K562 (cell line): ENCODE data around the gene RIPK3. TPM values are rescaled to one million over a fixed set of nuclear protein-coding genes. Genes with fewer than 3 reads are reported as not detected.

Experiments used
- C11orf30 ChIP-seq: fragments of 450-650 bp; IDR thresholded peaks from 2 replicates; pipeline ENCODE4 v1.6.1; 2016; ENCODE audit warnings: low read depth, mild to moderate bottlenecking
- CCAR2 ChIP-seq: fragments of 200-400 bp; formaldehyde crosslinking; IDR thresholded peaks from 2 replicates; pipeline ENCODE4 v1.6.1; 2017; ENCODE audit warnings: mild to moderate bottlenecking, low read depth, low read length
- CTCFL ChIP-seq: IDR thresholded peaks from 2 replicates; pipeline ENCODE4 v1.6.1; 2011; ENCODE audit warnings: borderline replicate concordance, low read depth, mild to moderate bottlenecking, moderate library complexity, low read length; ENCODE audit not compliant: insufficient read depth, poor library complexity, severe bottlenecking
- DIDO1 ChIP-seq: fragments of 450-650 bp; IDR thresholded peaks from 2 replicates; pipeline ENCODE4 v1.6.1; 2016; ENCODE audit warnings: low read depth, missing biosample characterization, missing genetic modification characterization
- DMBX1 ChIP-seq: fragments of 250-450 bp; sonication (Bioruptor Pico); IDR thresholded peaks from 2 replicates; pipeline ENCODE4 v1.8.0; 2022; ENCODE audit warnings: inconsistent platforms, mild to moderate bottlenecking, moderate library complexity, borderline replicate concordance
- FOXA3 ChIP-seq, 2 experiments: fragments of 450-650 bp in 1 of 2; sonication (generic) in 1 of 2; formaldehyde crosslinking; IDR thresholded peaks in 1 of 2; conservative IDR thresholded peaks in 1 of 2; 2 replicates each; pipeline versions ENCODE4 v1.4.0 to v1.8.0; 2020 to 2022; ENCODE audit warnings: mild to moderate bottlenecking in 2 of 2, missing genetic modification reagents in 1 of 2
- HDAC3 ChIP-seq: fragments of 450-650 bp; IDR thresholded peaks from 2 replicates; pipeline ENCODE4 v1.6.1; 2018; ENCODE audit warnings: borderline replicate concordance, mild to moderate bottlenecking, moderate library complexity; ENCODE audit not compliant: partially characterized antibody
- KDM2B ChIP-seq: fragments of 250-450 bp; sonication (Bioruptor Pico); IDR thresholded peaks from 2 replicates; pipeline ENCODE4 v1.8.0; 2021; ENCODE audit warnings: mild to moderate bottlenecking, moderate library complexity
- MXD1 ChIP-seq: fragments of 250-450 bp; sonication (Bioruptor Pico); IDR thresholded peaks from 2 replicates; pipeline ENCODE4 v1.8.0; 2021; ENCODE audit warnings: borderline replicate concordance, mild to moderate bottlenecking, moderate library complexity; ENCODE audit not compliant: poor library complexity, severe bottlenecking
- PHF21A ChIP-seq: fragments of 450-650 bp; IDR thresholded peaks from 2 replicates; pipeline ENCODE4 v1.6.1; 2017; ENCODE audit warnings: low read depth, borderline replicate concordance
- POLR2H ChIP-seq: IDR thresholded peaks from 2 replicates; pipeline ENCODE4 v1.6.1; 2016; ENCODE audit warnings: missing genetic modification characterization, low read depth, mild to moderate bottlenecking, control low read depth, missing compliant biosample characterization, moderate library complexity
- PRPF4 ChIP-seq: fragments of 200-400 bp; formaldehyde crosslinking; IDR thresholded peaks from one replicate; pipeline ENCODE4 v1.6.1; 2017; ENCODE audit warnings: low read length, low read depth, mild to moderate bottlenecking; ENCODE audit not compliant: insufficient read depth, poor library complexity, severe bottlenecking
- RHOXF2B ChIP-seq: fragments of 250-450 bp; sonication (Bioruptor Pico); conservative IDR thresholded peaks from 2 replicates; pipeline ENCODE4 v1.5.1; 2021
- SMAD4 ChIP-seq: fragments of 250-450 bp; sonication (Bioruptor Pico); conservative IDR thresholded peaks from 2 replicates; pipeline ENCODE4 v1.8.0; 2021; ENCODE audit warnings: inconsistent platforms, mild to moderate bottlenecking, moderate library complexity
- SMARCB1 ChIP-seq: IDR thresholded peaks from 2 replicates; pipeline ENCODE4 v1.6.1; 2011; ENCODE audit warnings: improper control_type of control experiment, low read depth; ENCODE audit not compliant: insufficient read length
- ZBTB11 ChIP-seq, 3 experiments: fragments of 200-800 bp in 1 of 3; fragments of 250-450 bp in 1 of 3; fragments of 450-650 bp in 1 of 3; sonication (Bioruptor Pico) in 1 of 3; sonication (Bioruptor generic) in 1 of 3; formaldehyde crosslinking in 1 of 3; IDR thresholded peaks; 2 replicates each; pipeline versions ENCODE4 v1.6.1 to v1.8.0; 2016 to 2022; ENCODE audit warnings: mild to moderate bottlenecking in 2 of 3, missing genetic modification characterization in 2 of 3, missing compliant biosample characterization in 1 of 3, moderate library complexity in 1 of 3
- ZNF263 ChIP-seq: sonication (generic); formaldehyde crosslinking; IDR thresholded peaks from 2 replicates; pipeline ENCODE4 v1.8.0; 2022; ENCODE audit warnings: mild to moderate bottlenecking, missing genetic modification reagents, borderline replicate concordance
- ZNF780A ChIP-seq: fragments of 250-450 bp; sonication (Bioruptor Pico); IDR thresholded peaks from 2 replicates; pipeline ENCODE4 v1.5.0; 2021; ENCODE audit warnings: mild to moderate bottlenecking
- ZZZ3 ChIP-seq: fragments of 450-650 bp; IDR thresholded peaks from 2 replicates; pipeline ENCODE4 v1.6.1; 2016; ENCODE audit warnings: antibody characterized with exemption, mild to moderate bottlenecking, moderate library complexity
- polyA plus RNA-seq, 8 experiments: library from polyadenylated mRNA; depleted of rRNA in 4 of 8; stranded (reverse) in 5 of 8; unstranded in 3 of 8; fragments of >200 nt; fragmentation: Nextera tagmentation in 2 of 8; fragmentation: Illumina TruSeq in 1 of 8; extraction: Ambion mirVana in 2 of 8; extraction: Trizol in 1 of 8; gene quantifications; 2 replicates each; pipeline versions ENCODE4 v1.2.1 to v1.2.3, GENCODE V29; 2011 to 2014; ENCODE audit warnings: inconsistent platforms in 1 of 8, missing spikeins in 1 of 8
- total RNA-seq, 7 experiments: library from RNA; depleted of rRNA in 6 of 7; stranded (reverse); fragments of >200 nt in 6 of 7; fragmentation: Illumina TruSeq in 2 of 7; extraction: Trizol in 2 of 7; gene quantifications; 2 replicates each; pipeline versions ENCODE4 v1.2.1 to v1.2.3, GENCODE V29; 2011 to 2021; ENCODE audit warnings: low replicate concordance in 1 of 7

Gene RIPK3
- total and polyA plus RNA-seq, 9 of the 15 experiments (the other 6 are each of a cell fraction or from before 2014, with no cell fraction given) = 0.03 to 0.43 (median 0.28) TPM; not detected in 3

- TF ChIP-seq FOXA3 (CRISPR knock-in tag; conservative IDR thresholded peaks at IDR 0.05 in 1 of 2, IDR thresholded peaks at IDR 0.05 in 1 of 2) (no peak), MXD1 (no peak), ZZZ3 (no peak), CTCFL (peak; percentile 15), HDAC3 (no peak), SMAD4 (CRISPR knock-in tag) (peak; percentile 91), CCAR2 (no peak), KDM2B (CRISPR knock-in tag) (no peak), C11orf30 (peak; percentile 83), ZNF780A (CRISPR knock-in tag) (no peak), SMARCB1 (no peak), ZBTB11 (CRISPR knock-in tag; IDR thresholded peaks at IDR 0.05) (peak in 1 of 3 experiments; percentile 27; a peak in 1 of 6 replicates), PHF21A (no peak), RHOXF2B (CRISPR knock-in tag) (no peak), DIDO1 (tag) (no peak), DMBX1 (peak; percentile 73), PRPF4 (no peak), POLR2H (no peak), ZNF263 (CRISPR knock-in tag) (no peak; the same call in 1 of the 2 replicates)
Observed at GRCh38 chr14:24315807-24316596, 23.8 kb downstream of the RIPK3 start (continued).
